ENCODE measurements around the gene TMEM131L. TPM values are rescaled to one million over a fixed set of nuclear protein-coding genes. Genes with fewer than 3 reads are reported as not detected.

The TMEM131L gene
- total RNA-seq, 3 donors from 2014 or later, result 5.9 to 9.8 (median 6.7) TPM

DNA sequence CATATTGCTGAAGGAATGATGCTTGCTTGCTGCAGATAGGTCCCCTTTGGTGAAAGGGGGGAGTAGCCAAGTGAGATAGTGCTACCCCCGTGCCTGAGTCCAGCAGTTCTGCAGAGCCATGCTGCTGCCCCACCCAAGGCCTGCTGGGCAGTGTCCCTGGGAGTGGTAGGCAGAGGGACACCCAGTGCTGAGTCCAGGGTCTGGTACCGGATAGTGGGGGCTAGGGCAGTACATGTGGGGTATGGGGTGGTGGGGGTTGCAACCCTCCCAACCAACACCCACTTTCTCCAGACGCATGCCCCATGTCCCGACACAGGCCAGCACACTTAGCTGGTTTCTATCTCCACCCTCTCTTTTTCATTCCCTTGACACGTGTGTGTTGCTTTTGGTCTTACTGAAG, 155.9 kb downstream of the TMEM131L start:
- ATAC-seq (no peak), DNase-seq (no peak)
- TF ChIP-seq, protein P1, sequence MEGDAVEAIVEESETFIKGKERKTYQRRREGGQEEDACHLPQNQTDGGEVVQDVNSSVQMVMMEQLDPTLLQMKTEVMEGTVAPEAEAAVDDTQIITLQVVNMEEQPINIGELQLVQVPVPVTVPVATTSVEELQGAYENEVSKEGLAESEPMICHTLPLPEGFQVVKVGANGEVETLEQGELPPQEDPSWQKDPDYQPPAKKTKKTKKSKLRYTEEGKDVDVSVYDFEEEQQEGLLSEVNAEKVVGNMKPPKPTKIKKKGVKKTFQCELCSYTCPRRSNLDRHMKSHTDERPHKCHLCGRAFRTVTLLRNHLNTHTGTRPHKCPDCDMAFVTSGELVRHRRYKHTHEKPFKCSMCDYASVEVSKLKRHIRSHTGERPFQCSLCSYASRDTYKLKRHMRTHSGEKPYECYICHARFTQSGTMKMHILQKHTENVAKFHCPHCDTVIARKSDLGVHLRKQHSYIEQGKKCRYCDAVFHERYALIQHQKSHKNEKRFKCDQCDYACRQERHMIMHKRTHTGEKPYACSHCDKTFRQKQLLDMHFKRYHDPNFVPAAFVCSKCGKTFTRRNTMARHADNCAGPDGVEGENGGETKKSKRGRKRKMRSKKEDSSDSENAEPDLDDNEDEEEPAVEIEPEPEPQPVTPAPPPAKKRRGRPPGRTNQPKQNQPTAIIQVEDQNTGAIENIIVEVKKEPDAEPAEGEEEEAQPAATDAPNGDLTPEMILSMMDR (IDR thresholded peaks at IDR 0.05), result no peak
- no peaks in the 10 kb centered on the region for H3K9me3 ChIP-seq
- H3K4me3 ChIP-seq, result no peak overlapping the region
- intact Hi-C loops (cut with DNase I, micrococcal nuclease), result no loop called here
- H3K36me3 ChIP-seq (ENCODE audit: low read depth), result no peaks in the 10 kb centered on the region
- no peaks in the 10 kb centered on the region for H3K4me1 ChIP-seq (ENCODE audit: low read depth)

DNA sequence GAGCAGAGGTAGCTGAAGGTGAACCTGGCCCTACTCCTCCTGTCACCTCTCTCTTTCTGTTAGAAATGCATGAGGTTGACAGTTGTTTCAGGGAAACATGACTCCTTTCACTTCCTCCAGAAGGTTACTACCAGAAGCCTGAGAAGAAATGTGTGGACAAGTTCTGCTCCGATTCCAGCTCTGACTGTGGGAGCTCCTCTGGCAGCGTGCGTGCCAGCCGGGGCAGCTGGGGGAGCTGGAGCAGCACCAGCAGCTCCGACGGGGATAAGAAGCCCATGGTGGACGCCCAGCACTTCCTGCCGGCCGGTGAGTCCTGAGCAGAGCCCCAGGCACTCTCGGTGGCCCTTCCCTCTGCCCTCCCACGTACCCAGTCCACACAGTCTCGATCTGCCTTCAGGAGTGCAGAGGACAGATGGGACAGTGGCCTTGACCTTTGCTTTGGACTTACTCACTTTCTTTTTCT, 156.6 kb downstream of the TMEM131L start:
- no peaks in the 10 kb centered on the region for H3K36me3 ChIP-seq (ENCODE audit: low read depth)
- intact Hi-C loops (cut with DNase I, micrococcal nuclease), result no loop called here
- H3K9me3 ChIP-seq, result no peaks in the 10 kb centered on the region
- no peak overlapping the region for H3K4me3 ChIP-seq
- no peak for DNase-seq
- no peak for ATAC-seq
- TF ChIP-seq, protein P1 (IDR thresholded peaks at IDR 0.05), result no peak
- H3K4me1 ChIP-seq (ENCODE audit: low read depth), result no peaks in the 10 kb centered on the region

DNA sequence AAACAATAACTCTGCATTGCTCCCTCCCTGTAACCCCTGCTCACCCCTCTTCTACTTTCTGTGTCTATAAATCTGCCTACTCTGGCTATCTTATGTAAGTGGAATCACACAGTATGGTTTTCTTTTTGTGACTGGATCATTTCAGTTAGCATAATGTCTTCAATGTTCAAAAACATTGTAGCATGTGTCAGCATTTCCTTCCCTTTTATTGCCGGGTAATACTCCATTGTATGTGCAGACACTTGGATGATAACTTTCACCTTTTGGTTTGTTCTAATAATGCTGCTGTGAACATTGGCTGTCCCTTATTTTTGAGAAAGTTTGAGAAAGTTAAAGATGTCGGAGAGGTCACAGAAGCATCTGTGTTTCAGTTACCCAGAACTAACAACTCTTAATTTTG, 157.3 kb downstream of the TMEM131L start:
- intact Hi-C loops (cut with DNase I, micrococcal nuclease), result no loop called here
- Histone ChIP-seq H3K36me3 (ENCODE audit: low read depth) (no peaks in the 10 kb centered on the region), H3K9me3 (no peaks in the 10 kb centered on the region), H3K4me3 (no peak overlapping the region), H3K4me1 (ENCODE audit: low read depth) (no peaks in the 10 kb centered on the region)
- TF ChIP-seq, protein P1 (IDR thresholded peaks at IDR 0.05), result no peak
- no peak for ATAC-seq
- no peak for DNase-seq

DNA sequence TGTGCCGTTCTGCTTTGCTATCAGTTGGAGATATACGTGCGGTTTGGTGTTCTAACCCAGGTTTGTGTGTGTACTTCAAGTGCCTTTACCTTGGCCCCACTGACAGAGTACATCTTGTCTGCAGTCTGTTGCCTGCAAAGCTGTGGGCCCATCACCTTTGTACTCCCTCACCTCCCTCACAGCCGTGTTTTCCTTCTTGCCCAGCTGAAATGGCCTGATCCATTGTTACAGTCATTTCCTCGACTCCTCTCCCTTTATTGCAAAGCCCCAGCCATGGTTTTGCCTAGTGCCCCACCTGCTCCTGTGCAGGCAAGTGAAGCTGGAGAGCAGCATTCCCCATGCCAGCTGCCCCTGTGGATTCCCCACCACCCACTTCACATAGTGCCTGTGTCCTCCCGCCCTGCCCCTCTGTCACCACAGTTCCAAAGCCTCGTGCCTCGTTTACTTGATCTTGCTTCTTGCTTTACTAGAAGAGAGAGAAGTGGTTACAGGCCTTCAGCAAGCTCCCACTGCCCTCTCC, 162.7 kb downstream of the TMEM131L start:
- H3K36me3 ChIP-seq (ENCODE audit: low read depth), result no peaks in the 10 kb centered on the region
- no peaks in the 10 kb centered on the region for H3K9me3 ChIP-seq
- intact Hi-C loops (cut with DNase I, micrococcal nuclease), result no loop called here
- no peaks in the 10 kb centered on the region for H3K4me1 ChIP-seq (ENCODE audit: low read depth)
- no peak for ATAC-seq
- TF ChIP-seq, protein P1 (IDR thresholded peaks at IDR 0.05), result no peak
- no peak for DNase-seq
- no peak overlapping the region for H3K4me3 ChIP-seq

DNA sequence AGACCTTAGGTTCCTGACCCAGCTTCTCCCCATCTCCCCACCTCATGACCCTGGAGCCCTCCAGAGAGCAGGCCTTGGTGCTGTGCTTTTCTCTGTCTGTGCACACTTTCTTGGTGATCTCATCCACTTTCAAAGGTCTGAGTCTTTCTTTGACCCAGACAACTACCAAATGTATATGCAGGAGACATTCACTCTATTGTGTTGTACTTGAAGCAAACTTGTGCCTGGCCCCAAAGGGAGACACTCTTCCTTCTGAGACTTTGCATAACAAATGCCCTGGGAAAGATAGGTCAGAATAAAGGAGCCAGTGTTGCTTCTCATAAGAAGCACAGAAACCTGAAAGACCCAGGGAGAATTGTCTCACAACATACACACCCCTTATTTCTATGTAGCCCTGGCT, 163.6 kb downstream of the TMEM131L start:
- no peaks in the 10 kb centered on the region for H3K36me3 ChIP-seq (ENCODE audit: low read depth)
- intact Hi-C loops (cut with DNase I, micrococcal nuclease), result no loop called here
- DNase-seq (no peak), ATAC-seq (no peak)
- no peaks in the 10 kb centered on the region for H3K4me1 ChIP-seq (ENCODE audit: low read depth)
- TF ChIP-seq, protein P1 (IDR thresholded peaks at IDR 0.05), result no peak
- H3K4me3 ChIP-seq, result no peak overlapping the region
- H3K9me3 ChIP-seq, result no peaks in the 10 kb centered on the region

All from mucosa of descending colon (tissue), 3 donors.